ENCODE measurements around the gene TIAM2. TPM values are rescaled to one million over a fixed set of nuclear protein-coding genes. Genes with fewer than 3 reads are reported as not detected.

The TIAM2 gene
- total RNA-seq, 2 experiments from 2014 or later = 5.4 to 6.2 TPM

DNA sequence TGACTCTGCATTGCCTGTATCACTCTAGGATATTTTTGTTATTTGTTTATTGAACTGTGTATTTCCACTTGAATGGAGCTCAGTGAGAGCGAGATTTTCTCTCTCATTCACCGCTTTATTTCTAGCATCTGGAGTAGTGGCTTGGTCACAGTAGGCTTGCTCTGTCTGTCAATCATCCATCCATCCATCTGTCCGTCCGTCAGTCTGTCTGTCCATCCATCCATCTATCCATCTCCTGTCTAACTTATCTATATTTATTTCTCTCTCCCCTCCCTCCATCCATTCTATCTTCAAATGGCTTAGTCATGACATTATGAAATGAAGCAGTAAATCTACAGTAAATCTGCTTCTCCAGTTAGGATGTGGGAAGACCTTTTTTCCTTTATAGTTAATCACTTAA lies 94.6 kb downstream of the TIAM2 start:
- CTCF ChIA-PET (ENCODE audit: unreplicated experiment) = no interaction called here
- intact Hi-C loops (cut with micrococcal nuclease; ENCODE audit: unreplicated experiment) = no loop called here
- H3K9me2 ChIP-seq (ENCODE audit: insufficient read depth, low read length) = no peaks in the 10 kb centered on the region
- H4K20me1 ChIP-seq (ENCODE audit: insufficient read depth, low read length) = no peaks in the 10 kb centered on the region
- no peak overlapping the region for H3K4me3 ChIP-seq (ENCODE audit: low read depth, low read length, poor library complexity, severe bottlenecking)
- H3K27ac ChIP-seq (ENCODE audit: low read depth, low read length, poor library complexity, severe bottlenecking) = no peak overlapping the region
- H3K36me3 ChIP-seq (ENCODE audit: insufficient read depth, low read length) = no peaks in the 10 kb centered on the region
- no peak overlapping the region for H2AFZ ChIP-seq (ENCODE audit: low read length)
- POLR2A ChIA-PET = no interaction called here
- H3K4me2 ChIP-seq (ENCODE audit: low read length) = no peak overlapping the region
- no peaks in the 10 kb centered on the region for H3K4me1 ChIP-seq (ENCODE audit: insufficient read depth, low read length, poor library complexity, severe bottlenecking)
- TF ChIP-seq EZH2phosphoT487 (IDR thresholded peaks at IDR 0.05; ENCODE audit: borderline replicate concordance, low read depth, low read length) = no peak
- TF ChIP-seq, protein P1, sequence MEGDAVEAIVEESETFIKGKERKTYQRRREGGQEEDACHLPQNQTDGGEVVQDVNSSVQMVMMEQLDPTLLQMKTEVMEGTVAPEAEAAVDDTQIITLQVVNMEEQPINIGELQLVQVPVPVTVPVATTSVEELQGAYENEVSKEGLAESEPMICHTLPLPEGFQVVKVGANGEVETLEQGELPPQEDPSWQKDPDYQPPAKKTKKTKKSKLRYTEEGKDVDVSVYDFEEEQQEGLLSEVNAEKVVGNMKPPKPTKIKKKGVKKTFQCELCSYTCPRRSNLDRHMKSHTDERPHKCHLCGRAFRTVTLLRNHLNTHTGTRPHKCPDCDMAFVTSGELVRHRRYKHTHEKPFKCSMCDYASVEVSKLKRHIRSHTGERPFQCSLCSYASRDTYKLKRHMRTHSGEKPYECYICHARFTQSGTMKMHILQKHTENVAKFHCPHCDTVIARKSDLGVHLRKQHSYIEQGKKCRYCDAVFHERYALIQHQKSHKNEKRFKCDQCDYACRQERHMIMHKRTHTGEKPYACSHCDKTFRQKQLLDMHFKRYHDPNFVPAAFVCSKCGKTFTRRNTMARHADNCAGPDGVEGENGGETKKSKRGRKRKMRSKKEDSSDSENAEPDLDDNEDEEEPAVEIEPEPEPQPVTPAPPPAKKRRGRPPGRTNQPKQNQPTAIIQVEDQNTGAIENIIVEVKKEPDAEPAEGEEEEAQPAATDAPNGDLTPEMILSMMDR (conservative IDR thresholded peaks at IDR 0.05; ENCODE audit: low read length) = no peak
- DNase-seq (ENCODE audit: low spot score) = no peak
- no peaks in the 10 kb centered on the region for H3K79me2 ChIP-seq (ENCODE audit: insufficient read depth, low read depth, low read length)
- H3K9me3 ChIP-seq (ENCODE audit: low read length) = no peaks in the 10 kb centered on the region
- BruUV-seq (replicated peaks) = no TSS peak

DNA sequence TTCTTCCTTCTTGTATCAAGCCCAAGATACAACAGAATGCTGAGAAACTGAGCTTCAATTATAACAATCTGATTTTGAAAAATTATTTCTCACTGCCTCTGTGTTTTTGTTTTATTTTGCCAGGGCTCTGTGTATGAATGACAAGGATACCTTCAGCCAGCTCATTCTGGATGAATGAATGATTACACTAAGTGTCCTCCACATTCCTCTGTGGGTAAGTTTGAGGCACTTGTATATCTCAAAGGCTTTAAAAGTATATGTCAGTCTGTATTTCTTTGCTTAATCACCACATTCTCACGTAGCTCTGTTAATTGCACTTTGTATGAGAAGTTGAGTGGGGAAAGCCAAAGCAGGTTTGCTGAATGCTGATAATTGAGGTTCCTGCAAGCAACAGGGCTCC lies 95.1 kb downstream of the TIAM2 start:
- Histone ChIP-seq H3K4me3 (ENCODE audit: low read depth, low read length, poor library complexity, severe bottlenecking) (no peak overlapping the region), H3K36me3 (ENCODE audit: insufficient read depth, low read length) (no peaks in the 10 kb centered on the region), H3K9me2 (ENCODE audit: insufficient read depth, low read length) (no peaks in the 10 kb centered on the region), H4K20me1 (ENCODE audit: insufficient read depth, low read length) (no peaks in the 10 kb centered on the region), H2AFZ (ENCODE audit: low read length) (no peak overlapping the region), H3K4me1 (ENCODE audit: insufficient read depth, low read length, poor library complexity, severe bottlenecking) (no peaks in the 10 kb centered on the region), H3K4me2 (ENCODE audit: low read length) (no peak overlapping the region), H3K79me2 (ENCODE audit: insufficient read depth, low read depth, low read length) (no peaks in the 10 kb centered on the region), H3K9me3 (ENCODE audit: low read length) (no peaks in the 10 kb centered on the region), H3K27ac (ENCODE audit: low read depth, low read length, poor library complexity, severe bottlenecking) (no peak overlapping the region)
- TF ChIP-seq, protein P1 (conservative IDR thresholded peaks at IDR 0.05; ENCODE audit: low read length) = no peak
- no peak for TF ChIP-seq EZH2phosphoT487 (IDR thresholded peaks at IDR 0.05; ENCODE audit: borderline replicate concordance, low read depth, low read length)
- no TSS peak for BruUV-seq (replicated peaks)
- POLR2A ChIA-PET = no interaction called here
- intact Hi-C loops (cut with micrococcal nuclease; ENCODE audit: unreplicated experiment) = no loop called here
- DNase-seq (ENCODE audit: low spot score) = no peak
- CTCF ChIA-PET (ENCODE audit: unreplicated experiment) = no interaction called here

DNA sequence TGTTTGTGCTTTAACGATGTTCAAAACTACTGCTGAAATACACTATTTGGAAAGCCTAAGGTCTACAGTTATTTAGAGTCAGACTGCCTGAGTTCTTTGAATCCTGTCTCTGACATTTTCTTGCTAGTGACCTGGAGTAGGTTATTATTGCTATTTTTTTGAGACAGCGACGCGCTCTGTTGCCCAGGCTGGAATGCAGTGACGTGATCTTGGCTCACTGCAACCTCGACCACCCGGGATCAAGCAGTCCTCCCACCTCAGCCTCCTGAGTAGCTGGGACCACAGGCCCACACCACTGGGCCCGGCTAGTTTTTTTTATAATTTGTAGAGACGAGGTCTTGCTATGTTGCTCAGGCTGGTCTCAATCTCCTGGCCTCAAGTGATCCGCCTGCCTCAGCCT lies 96.6 kb downstream of the TIAM2 start:
- no peaks in the 10 kb centered on the region for H3K9me2 ChIP-seq (ENCODE audit: insufficient read depth, low read length)
- H2AFZ ChIP-seq (ENCODE audit: low read length) = no peak overlapping the region
- no peak for TF ChIP-seq EZH2phosphoT487 (IDR thresholded peaks at IDR 0.05; ENCODE audit: borderline replicate concordance, low read depth, low read length)
- TF ChIP-seq, protein P1 (conservative IDR thresholded peaks at IDR 0.05; ENCODE audit: low read length) = no peak
- no peak overlapping the region for H3K4me3 ChIP-seq (ENCODE audit: low read depth, low read length, poor library complexity, severe bottlenecking)
- intact Hi-C loops (cut with micrococcal nuclease; ENCODE audit: unreplicated experiment) = no loop called here
- POLR2A ChIA-PET = interaction anchor here (0.8 kb wide), 1 partner anchor 19 kb away, joined by 4 read pairs; no protein-coding TSS in a partner anchor
- H4K20me1 ChIP-seq (ENCODE audit: insufficient read depth, low read length) = no peaks in the 10 kb centered on the region
- no peaks in the 10 kb centered on the region for H3K79me2 ChIP-seq (ENCODE audit: insufficient read depth, low read depth, low read length)
- H3K9me3 ChIP-seq (ENCODE audit: low read length) = no peaks in the 10 kb centered on the region
- no peaks in the 10 kb centered on the region for H3K4me1 ChIP-seq (ENCODE audit: insufficient read depth, low read length, poor library complexity, severe bottlenecking)
- no peaks in the 10 kb centered on the region for H3K36me3 ChIP-seq (ENCODE audit: insufficient read depth, low read length)
- CTCF ChIA-PET (ENCODE audit: unreplicated experiment) = no interaction called here
- no TSS peak for BruUV-seq (replicated peaks)
- no peak for DNase-seq (ENCODE audit: low spot score)
- H3K27ac ChIP-seq (ENCODE audit: low read depth, low read length, poor library complexity, severe bottlenecking) = no peak overlapping the region
- H3K4me2 ChIP-seq (ENCODE audit: low read length) = no peak overlapping the region
